ENCODE results near the gene PUM2.

- TF ChIP-seq POLR2A (IDR thresholded peaks at IDR 0.05; ENCODE audit: low read length) (no peak), GATA1 (IDR thresholded peaks at IDR 0.05; ENCODE audit: low read depth, low read length) (no peak)
Observed at GRCh38 chr2:20326163-20326780, 24.4 kb downstream of the PUM2 start.

Data from erythroblast (primary cell).